Caco-2 (cell line): ENCODE measurements around the gene FAM168A. TPM values are rescaled to one million over a fixed set of nuclear protein-coding genes. Genes with fewer than 3 reads are reported as not detected.

Experiments used
- BruUV-seq: library from RNA; stranded (reverse); fragments of 400-500 nt; replicated peaks from 2 replicates; lab custom pipeline; 2021; lab: Mats Ljungman, UMichigan
- CTCF ChIA-PET: fragments of 300-600 bp; sonication (Branson Sonifier 250); formaldehyde crosslinking; loops from one replicate; lab custom pipeline; 2022; ENCODE audit warnings: antibody characterized with exemption; lab: Charles Lee
- POLR2A ChIA-PET: fragments of 300-600 bp; sonication (Branson Sonifier 250); formaldehyde crosslinking; loops from one replicate; lab custom pipeline; 2022; ENCODE audit warnings: antibody characterized with exemption; lab: Charles Lee
- DNase-seq, 2 experiments: peaks; one replicate each; pipeline versions ENCODE4 v3.0.0 to v3.0.0-alpha.2; 2020 to 2022
- H3K27me3 ChIP-seq: replicated peaks from 2 replicates; pipeline ENCODE4 v1.6.0; 2011; ENCODE audit warnings: low read length; ENCODE audit not compliant: control insufficient read depth, insufficient read depth
- H3K36me3 ChIP-seq: 2 replicates; pipeline ENCODE4 v1.5.1; 2011; ENCODE audit warnings: low read length; ENCODE audit not compliant: control insufficient read depth, insufficient read depth
- H3K4me1 ChIP-seq: fragments of 250-450 bp; sonication (Bioruptor Pico); 2 replicates; pipeline ENCODE4 v1.5.1; 2020; ENCODE audit warnings: mild to moderate bottlenecking
- H3K4me3 ChIP-seq: 2 replicates; pipeline ENCODE4 v1.5.1; 2011; ENCODE audit warnings: low read depth, mild to moderate bottlenecking, control low read depth, low read length
- H3K9me3 ChIP-seq: fragments of 250-450 bp; sonication (Bioruptor Pico); 2 replicates; pipeline ENCODE4 v1.5.1; 2020; ENCODE audit warnings: mild to moderate bottlenecking, moderate library complexity
- H3K27ac Mint-ChIP-seq: one replicate; pipeline ENCODE4 v1.8.0; 2022; ENCODE audit warnings: mixed read lengths; ENCODE audit not compliant: unreplicated experiment
- H3K27me3 Mint-ChIP-seq: one replicate; pipeline ENCODE4 v1.8.0; 2022; ENCODE audit warnings: mixed read lengths; ENCODE audit not compliant: insufficient read depth, unreplicated experiment
- H3K36me3 Mint-ChIP-seq: one replicate; pipeline ENCODE4 v1.8.0; 2022; ENCODE audit warnings: mild to moderate bottlenecking, mixed read lengths; ENCODE audit not compliant: insufficient read depth, unreplicated experiment
- H3K4me1 Mint-ChIP-seq: one replicate; pipeline ENCODE4 v1.8.0; 2022; ENCODE audit warnings: low read depth, mixed read lengths; ENCODE audit not compliant: unreplicated experiment
- H3K4me3 Mint-ChIP-seq: one replicate; pipeline ENCODE4 v1.8.0; 2022; ENCODE audit warnings: mild to moderate bottlenecking, moderate library complexity, mixed read lengths; ENCODE audit not compliant: unreplicated experiment
- H3K9me3 Mint-ChIP-seq: one replicate; pipeline ENCODE4 v1.8.0; 2022; ENCODE audit warnings: mixed read lengths; ENCODE audit not compliant: unreplicated experiment
- CTCF ChIP-seq, 2 experiments: fragments of 200-600 bp in 1 of 2; IDR thresholded peaks; 1 replicate in 1 of 2; 2 replicates in 1 of 2; pipeline versions ENCODE4 v1.5.1 to v1.8.0; 2011 to 2022; ENCODE audit warnings: antibody characterized with exemption in 1 of 2, control low read depth in 1 of 2, inconsistent platforms in 1 of 2, low read depth in 1 of 2, low read length in 1 of 2, mild to moderate bottlenecking in 1 of 2, moderate library complexity in 1 of 2; ENCODE audit not compliant: insufficient read depth in 1 of 2, severe bottlenecking in 1 of 2, unreplicated experiment in 1 of 2
- intact Hi-C: fragments of 100-400 bp; cut with micrococcal nuclease; formaldehyde crosslinking; loops from one replicate; pipeline ENCODE4 v1.10.0; 2022; ENCODE audit not compliant: unreplicated experiment
- total RNA-seq: library from RNA; stranded (reverse); gene quantifications from 2 replicates; pipeline ENCODE4 v1.2.3, GENCODE V29; 2022

Gene FAM168A
- total RNA-seq, 1 experiment from 2014 or later = 46.0 TPM

DNA sequence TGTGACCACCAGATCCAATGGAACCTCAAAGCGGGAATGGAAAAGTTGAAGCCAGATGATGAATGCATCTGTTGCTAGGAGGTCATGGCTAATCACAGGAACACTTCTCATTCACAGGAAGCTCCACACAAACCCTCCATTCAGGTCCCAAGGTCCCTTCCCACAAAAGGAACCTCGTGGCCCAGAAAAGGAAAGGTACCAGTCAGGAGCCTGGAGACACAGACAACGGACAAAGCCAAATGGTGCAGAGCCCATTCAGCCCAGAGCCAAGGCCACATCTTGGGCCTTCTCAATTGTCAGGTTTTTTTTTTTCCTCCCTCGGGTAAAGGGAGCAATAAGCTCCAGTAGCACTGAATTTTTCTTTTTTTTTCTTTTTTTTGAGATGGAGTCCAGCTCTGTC lies 87.0 kb downstream of the FAM168A start:
- CTCF ChIA-PET = no interaction called here
- H3K4me1 Mint-ChIP-seq = peaks cover 6% of the 10 kb centered on the region
- H3K9me3 Mint-ChIP-seq = peaks cover 13% of the 10 kb centered on the region

GRCh38 chr11:73510106-73510505 lies 87.8 kb downstream of the FAM168A start:
- H3K36me3 Mint-ChIP-seq = no peaks in the 10 kb centered on the region
- BruUV-seq = no TSS peak
- H3K9me3 Mint-ChIP-seq = peaks cover 13% of the 10 kb centered on the region
- ChIA-PET POLR2A (no interaction called here), CTCF (no interaction called here)
- H3K4me1 ChIP-seq = no peaks in the 10 kb centered on the region
- H3K9me3 ChIP-seq = no peaks in the 10 kb centered on the region
- H3K27me3 ChIP-seq = no peaks in the 10 kb centered on the region
- no peak for TF ChIP-seq CTCF (IDR thresholded peaks at IDR 0.05; ENCODE audit: insufficient read depth in 1 of 2, low read depth in 1 of 2, low read length in 1 of 2, severe bottlenecking in 1 of 2, unreplicated experiment in 1 of 2)
- DNase-seq = no peak
- H3K4me3 Mint-ChIP-seq = no peak overlapping the region
- no peak overlapping the region for H3K27ac Mint-ChIP-seq
- peaks cover 6% of the 10 kb centered on the region for H3K4me1 Mint-ChIP-seq
- no peaks in the 10 kb centered on the region for H3K27me3 Mint-ChIP-seq
- no peaks in the 10 kb centered on the region for H3K36me3 ChIP-seq
- intact Hi-C loops = no loop called here
- no peak overlapping the region for H3K4me3 ChIP-seq

More for the DNA sequence above, 87.0 kb downstream of the FAM168A start:
- no peaks in the 10 kb centered on the region for H3K27me3 Mint-ChIP-seq
- TF ChIP-seq CTCF (IDR thresholded peaks at IDR 0.05; ENCODE audit: insufficient read depth in 1 of 2, low read depth in 1 of 2, low read length in 1 of 2, severe bottlenecking in 1 of 2, unreplicated experiment in 1 of 2) = no peak
- no TSS peak for BruUV-seq
- no peaks in the 10 kb centered on the region for H3K36me3 Mint-ChIP-seq
- H3K4me3 Mint-ChIP-seq = no peak overlapping the region
- POLR2A ChIA-PET = no interaction called here
- intact Hi-C loops = no loop called here
- Histone ChIP-seq H3K27me3 (no peaks in the 10 kb centered on the region), H3K4me3 (no peak overlapping the region), H3K36me3 (no peaks in the 10 kb centered on the region), H3K4me1 (no peaks in the 10 kb centered on the region), H3K9me3 (no peaks in the 10 kb centered on the region)
- no peak for DNase-seq
- no peak overlapping the region for H3K27ac Mint-ChIP-seq

- H3K27me3 Mint-ChIP-seq = no peaks in the 10 kb centered on the region
- no peaks in the 10 kb centered on the region for H3K36me3 Mint-ChIP-seq
- no peak for TF ChIP-seq CTCF (IDR thresholded peaks at IDR 0.05; ENCODE audit: insufficient read depth in 1 of 2, low read depth in 1 of 2, low read length in 1 of 2, severe bottlenecking in 1 of 2, unreplicated experiment in 1 of 2)
- ChIA-PET POLR2A (no interaction called here), CTCF (no interaction called here)
- intact Hi-C loops = no loop called here
- Histone ChIP-seq H3K36me3 (no peaks in the 10 kb centered on the region), H3K4me3 (no peak overlapping the region), H3K27me3 (no peaks in the 10 kb centered on the region), H3K9me3 (no peaks in the 10 kb centered on the region), H3K4me1 (no peaks in the 10 kb centered on the region)
- H3K9me3 Mint-ChIP-seq = peaks cover 20% of the 10 kb centered on the region
- BruUV-seq = no TSS peak
- H3K4me3 Mint-ChIP-seq = no peak overlapping the region
- H3K4me1 Mint-ChIP-seq = peaks cover 6% of the 10 kb centered on the region
- no peak for DNase-seq
- H3K27ac Mint-ChIP-seq = no peak overlapping the region
Observed at GRCh38 chr11:73509188-73509587, 88.7 kb downstream of the FAM168A start.
